ENCODE results near the gene MUC4.

GRCh38 chr3:195746751-195747150, 65.0 kb downstream of the MUC4 start:
- no peak for TF ChIP-seq POLR2A (IDR thresholded peaks at IDR 0.05; ENCODE audit: low read depth, low read length)
- TF ChIP-seq PAX5 (IDR thresholded peaks at IDR 0.05; ENCODE audit: insufficient read depth, low read length, severe bottlenecking): no peak

Measured in GM12891 (cell line).